CD14-positive monocyte (primary cell): ENCODE measurements around the gene BCORL1. TPM values are rescaled to one million over a fixed set of nuclear protein-coding genes. Genes with fewer than 3 reads are reported as not detected.

Source experiments
- DNase-seq, 3 donors: peaks; one replicate each; pipeline ENCODE4 v3.0.0-alpha.2; 2011 to 2022
- H2AFZ ChIP-seq: 2 replicates; pipeline ENCODE4 v1.6.0; 2012; ENCODE audit warnings: mild to moderate bottlenecking, low read depth, low read length, inconsistent platforms; ENCODE audit not compliant: insufficient read depth, poor library complexity, severe bottlenecking
- H3K27ac ChIP-seq, 2 donors: 1 replicate in 1 of 2; 2 replicates in 1 of 2; pipeline ENCODE4 v1.5.1; 2012 to 2013; ENCODE audit warnings: low read length in 2 of 2, control low read depth in 1 of 2, inconsistent platforms in 1 of 2, low read depth in 1 of 2, mild to moderate bottlenecking in 1 of 2
- H3K27me3 ChIP-seq, 2 donors: one replicate each; pipeline versions ENCODE4 v1.6.0 to v1.6.1; 2011 to 2013; ENCODE audit warnings: low read length in 2 of 2; ENCODE audit not compliant: control insufficient read depth in 2 of 2, insufficient read depth in 2 of 2
- H3K36me3 ChIP-seq, 2 donors: replicated peaks in 1 of 2; 1 replicate in 1 of 2; 2 replicates in 1 of 2; pipeline versions ENCODE4 v1.5.1 to v1.6.1; 2012 to 2013; ENCODE audit warnings: low read length in 2 of 2, control low read depth in 1 of 2, inconsistent platforms in 1 of 2, mild to moderate bottlenecking in 1 of 2; ENCODE audit not compliant: insufficient read depth in 2 of 2, control insufficient read depth in 1 of 2
- H3K4me1 ChIP-seq, 2 donors: 1 replicate in 1 of 2; 2 replicates in 1 of 2; pipeline versions ENCODE4 v1.5.1 to v1.6.1; 2012 to 2013; ENCODE audit warnings: low read length in 2 of 2, control low read depth in 1 of 2, inconsistent platforms in 1 of 2, mild to moderate bottlenecking in 1 of 2, moderate library complexity in 1 of 2; ENCODE audit not compliant: insufficient read depth in 2 of 2, control insufficient read depth in 1 of 2
- H3K4me2 ChIP-seq: replicated peaks from 2 replicates; pipeline ENCODE3; 2012; ENCODE audit warnings: low read length, moderate library complexity, mild to moderate bottlenecking; ENCODE audit not compliant: poor library complexity, severe bottlenecking; ENCODE audit errors: extremely low read depth
- H3K4me3 ChIP-seq, 3 experiments: fragments of 200-600 bp in 1 of 3; sonication (generic) in 1 of 3; replicated peaks in 1 of 3; 1 replicate in 2 of 3; 2 replicates in 1 of 3; pipeline ENCODE4 v1.5.1; 2011 to 2013; ENCODE audit warnings: low read length in 3 of 3, mild to moderate bottlenecking in 3 of 3, control low read depth in 2 of 3, low read depth in 2 of 3, inconsistent platforms in 1 of 3, moderate library complexity in 1 of 3
- H3K79me2 ChIP-seq: 2 replicates; pipeline ENCODE4 v1.6.0; 2012; ENCODE audit warnings: mild to moderate bottlenecking, control low read depth, inconsistent platforms, low read length, moderate library complexity; ENCODE audit not compliant: insufficient read depth
- H3K9ac ChIP-seq: 2 replicates; pipeline ENCODE4 v1.6.0; 2017; ENCODE audit warnings: low read length, mild to moderate bottlenecking; ENCODE audit not compliant: insufficient read depth, poor library complexity, severe bottlenecking
- H3K9me3 ChIP-seq, 2 donors: replicated peaks in 1 of 2; 1 replicate in 1 of 2; 2 replicates in 1 of 2; pipeline versions ENCODE4 v1.5.1 to v1.6.1; 2012 to 2013; ENCODE audit warnings: low read length in 2 of 2, control low read depth in 1 of 2; ENCODE audit not compliant: control insufficient read depth in 1 of 2, insufficient read depth in 1 of 2
- H4K20me1 ChIP-seq: 2 replicates; pipeline ENCODE4 v1.6.0; 2012; ENCODE audit warnings: mild to moderate bottlenecking, low read length, control low read depth, moderate library complexity; ENCODE audit not compliant: insufficient read depth
- H3K27ac Mint-ChIP-seq, 7 donors: one replicate each; pipeline ENCODE4 v1.8.0; 2020; ENCODE audit warnings: mild to moderate bottlenecking in 7 of 7, mixed read lengths in 7 of 7, moderate library complexity in 6 of 7, inconsistent platforms in 2 of 7
- H3K27me3 Mint-ChIP-seq, 3 donors: one replicate each; pipeline ENCODE4 v1.8.0; 2021 to 2022; ENCODE audit warnings: low read depth in 3 of 3, mild to moderate bottlenecking in 3 of 3, mixed read lengths in 3 of 3, moderate library complexity in 3 of 3, inconsistent platforms in 1 of 3
- H3K36me3 Mint-ChIP-seq, 2 donors: one replicate each; pipeline ENCODE4 v1.8.0; 2020; ENCODE audit warnings: mixed read lengths in 2 of 2, inconsistent platforms in 1 of 2, mild to moderate bottlenecking in 1 of 2
- H3K4me1 Mint-ChIP-seq: one replicate; pipeline ENCODE4 v1.8.0; 2020; ENCODE audit warnings: mild to moderate bottlenecking, mixed read lengths
- H3K4me3 Mint-ChIP-seq, 2 donors: one replicate each; pipeline ENCODE4 v1.8.0; 2020; ENCODE audit warnings: mild to moderate bottlenecking in 2 of 2, mixed read lengths in 2 of 2, moderate library complexity in 1 of 2
- H3K9me3 Mint-ChIP-seq, 7 donors: one replicate each; pipeline ENCODE4 v1.8.0; 2020 to 2022; ENCODE audit warnings: mixed read lengths in 7 of 7, mild to moderate bottlenecking in 6 of 7, moderate library complexity in 6 of 7, inconsistent platforms in 2 of 7
- CTCF ChIP-seq: fragments of 200-600 bp; IDR thresholded peaks from one replicate; pipeline ENCODE4 v1.8.0; 2022; ENCODE audit warnings: antibody characterized with exemption, mild to moderate bottlenecking
- WGBS: methylation state at CpG from one replicate; pipeline ENCODE4 v1.1.5; 2013; ENCODE audit warnings: missing lambda C conversion rate; ENCODE audit not compliant: insufficient coverage; 5-methylcytosine and 5-hydroxymethylcytosine counted together
- intact Hi-C, 2 donors: fragments of 100-400 bp; cut with micrococcal nuclease; formaldehyde crosslinking; loops; one replicate each; pipeline versions ENCODE4 v1.15.0 to v1.15.1; 2023
- polyA plus RNA-seq, 3 donors: library from polyadenylated mRNA; depleted of rRNA in 1 of 3; unstranded in 2 of 3; stranded (reverse) in 1 of 3; fragments of 300-500 nt in 2 of 3; fragments of >200 nt in 1 of 3; fragmentation: Illumina TruSeq in 2 of 3; gene quantifications; 1 replicate in 2 of 3; 2 replicates in 1 of 3; pipeline ENCODE4 v1.2.3, GENCODE V29; 2012 to 2021

Gene BCORL1
- polyA plus RNA-seq, 3 donors: 0.69 to 2.4 (median 0.72) TPM

- no peak overlapping the region for H3K27ac Mint-ChIP-seq
- WGBS: no CpG with 5 or more reads among the region's 3 CpGs
- H3K79me2 ChIP-seq: peaks cover 14% of the 10 kb centered on the region
- H4K20me1 ChIP-seq: no peaks in the 10 kb centered on the region
- H3K27me3 Mint-ChIP-seq: peaks cover 0 to 6% (median 2%) of the 10 kb centered on the region in 3 donors
- TF ChIP-seq CTCF: no peak
- H3K4me1 ChIP-seq: peaks cover 30 to 34% of the 10 kb centered on the region in 2 donors
- no peak overlapping the region for H3K4me3 Mint-ChIP-seq
- no peak overlapping the region for H3K9ac ChIP-seq
- H3K9me3 Mint-ChIP-seq: peaks cover 0 to 2% (median 0%) of the 10 kb centered on the region in 7 donors
- H3K27ac ChIP-seq: no peak overlapping the region
- peaks cover 1 to 3% of the 10 kb centered on the region in 2 donors for H3K36me3 Mint-ChIP-seq
- H3K4me3 ChIP-seq: no peak overlapping the region
- no peaks in the 10 kb centered on the region for H3K9me3 ChIP-seq
- no peaks in the 10 kb centered on the region for H3K36me3 ChIP-seq
- H2AFZ ChIP-seq: no peak overlapping the region
- intact Hi-C loops: no loop called here
- no peak overlapping the region for H3K4me2 ChIP-seq
- H3K4me1 Mint-ChIP-seq: peaks cover 45% of the 10 kb centered on the region
- no peaks in the 10 kb centered on the region for H3K27me3 ChIP-seq
- DNase-seq: peak in 1 of 3 donors; percentile 41
These were observed 15.6 kb downstream of the BCORL1 start for GRCh38 chrX:129998021-129998420.

DNA sequence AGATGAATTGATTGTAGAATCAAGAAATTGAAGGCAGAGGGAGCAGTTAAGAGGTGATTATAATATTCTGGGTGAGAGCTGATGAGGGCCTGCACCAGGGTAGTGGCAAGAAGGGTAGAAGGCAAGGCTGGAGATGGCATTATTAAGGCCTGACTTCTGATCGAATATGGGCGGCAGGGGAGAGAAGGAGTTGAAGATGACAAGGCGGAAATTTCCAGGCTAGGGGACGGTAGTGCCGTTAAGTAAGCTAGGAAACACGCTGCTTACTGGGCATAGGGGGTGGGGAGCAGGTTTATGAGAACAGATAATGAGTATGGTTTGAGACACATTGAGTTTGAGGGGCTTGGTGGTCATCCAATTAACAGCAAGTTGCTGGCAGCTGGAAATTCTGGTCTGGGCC is 19.5 kb downstream of the BCORL1 start:
- Histone ChIP-seq H3K9ac (no peak overlapping the region), H3K9me3 (no peaks in the 10 kb centered on the region), H3K4me3 (no peak overlapping the region), H3K27me3 (no peaks in the 10 kb centered on the region), H3K4me2 (no peak overlapping the region), H3K79me2 (no peaks in the 10 kb centered on the region), H3K36me3 (peaks cover 11 to 12% of the 10 kb centered on the region in 2 donors), H3K27ac (no peak overlapping the region), H3K4me1 (peaks cover 8 to 10% of the 10 kb centered on the region in 2 donors), H2AFZ (no peak overlapping the region), H4K20me1 (no peaks in the 10 kb centered on the region)
- H3K4me3 Mint-ChIP-seq: no peak overlapping the region
- H3K36me3 Mint-ChIP-seq: peaks cover 16 to 21% of the 10 kb centered on the region in 2 donors
- no peak for DNase-seq
- intact Hi-C loops: no loop called here
- H3K27me3 Mint-ChIP-seq: peaks cover 0 to 6% (median 2%) of the 10 kb centered on the region in 3 donors
- H3K4me1 Mint-ChIP-seq: peaks cover 19% of the 10 kb centered on the region
- H3K27ac Mint-ChIP-seq: peak overlapping the region in 1 of 7 donors; percentile 25
- H3K9me3 Mint-ChIP-seq: no peaks in the 10 kb centered on the region
- WGBS: 75% methylated on average over 5 of the region's 6 CpGs
- TF ChIP-seq CTCF: no peak
